Stimulated activated CD8-positive, alpha-beta memory T cell treated with anti-CD3 and anti-CD28 coated beads, Interleukin-2, amount 100 ng/mL, for 48 hours (primary cell): ENCODE results near the gene HPN.
"Not testable (repeated sequence)": the region's sequence is repeated elsewhere in the genome, so short reads cannot be mapped to it uniquely, and the experiment has no call there.

Source experiments
- DNase-seq, 2 donors: peaks; one replicate each; pipeline ENCODE4 v3.0.0-alpha.2; 2020; ENCODE audit warnings: low read depth in 2 of 2

The HPN gene

GRCh38 chr19:35041548-35042055 lies at the start of gene HPN:
Gene HPN (plus strand): TSS chr19:35041721. CDS start chr19:35042507, 786 bp downstream.
- DNase-seq: no peak

- DNase-seq: not testable (repeated sequence)
Observed at GRCh38 chr19:34992582-34992981, 48.9 kb upstream of the HPN start.

DNA sequence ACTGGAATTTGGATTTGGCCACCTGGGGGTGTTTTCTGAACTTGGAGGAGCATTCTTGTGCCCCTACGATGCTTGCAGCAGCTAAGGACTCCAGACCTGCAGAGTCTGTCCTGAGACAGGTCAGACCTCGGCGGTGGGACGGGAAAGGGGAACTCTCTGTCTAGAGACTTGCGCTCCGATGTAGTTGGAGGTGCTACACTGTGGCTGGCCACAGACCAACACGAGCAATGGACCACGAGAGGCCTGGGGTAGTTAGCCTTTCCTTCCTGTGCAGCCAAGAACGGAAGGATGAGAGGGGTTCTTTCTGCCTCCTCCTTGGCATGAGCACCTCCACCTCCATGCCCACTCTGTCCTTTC lies 47.3 kb upstream of the HPN start:
- no peak for DNase-seq

DNA sequence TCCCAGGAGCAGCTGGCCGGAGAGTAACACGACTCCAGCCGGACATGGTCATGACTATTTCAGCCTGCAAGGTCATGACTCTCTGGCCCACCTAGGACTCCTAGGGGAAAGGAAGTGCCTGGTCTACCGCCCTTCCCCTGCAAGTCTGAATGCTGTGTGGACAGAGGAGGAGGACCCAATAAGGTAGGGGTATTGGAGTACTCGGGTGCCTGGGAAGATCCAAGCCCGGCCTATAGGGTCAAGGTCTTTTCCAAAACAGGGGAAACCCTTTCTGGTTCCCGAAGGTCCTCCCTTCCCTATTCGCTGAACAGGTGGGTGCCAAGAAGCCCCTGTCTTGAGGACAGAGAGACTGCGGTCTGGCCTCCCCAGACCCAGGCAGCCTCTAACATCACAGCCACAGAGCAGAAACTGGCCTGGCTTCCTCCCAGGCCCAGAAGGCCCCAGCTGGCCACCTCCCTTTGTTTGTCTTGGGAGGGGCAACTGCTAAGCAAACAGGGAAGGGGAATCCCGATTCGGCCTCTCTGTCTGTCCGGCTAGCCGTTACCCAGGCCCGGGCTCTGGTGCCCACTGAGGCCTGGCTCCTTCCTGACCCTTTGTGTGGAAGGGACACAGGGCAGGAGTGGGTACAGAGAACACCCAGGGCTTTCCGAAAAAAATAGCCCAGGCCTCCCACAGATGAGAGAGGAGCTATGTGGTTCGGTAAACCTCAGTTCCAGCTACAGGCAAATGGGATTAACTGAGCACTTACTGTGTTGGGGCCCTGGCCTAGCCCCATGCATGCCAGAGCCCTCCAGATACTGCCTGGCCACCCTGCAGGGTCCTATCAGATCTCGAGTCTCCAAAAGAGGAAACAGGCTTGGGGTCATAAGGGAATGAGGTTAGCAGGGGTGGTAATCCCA lies 46.6 kb upstream of the HPN start:
- no peak for DNase-seq

DNA sequence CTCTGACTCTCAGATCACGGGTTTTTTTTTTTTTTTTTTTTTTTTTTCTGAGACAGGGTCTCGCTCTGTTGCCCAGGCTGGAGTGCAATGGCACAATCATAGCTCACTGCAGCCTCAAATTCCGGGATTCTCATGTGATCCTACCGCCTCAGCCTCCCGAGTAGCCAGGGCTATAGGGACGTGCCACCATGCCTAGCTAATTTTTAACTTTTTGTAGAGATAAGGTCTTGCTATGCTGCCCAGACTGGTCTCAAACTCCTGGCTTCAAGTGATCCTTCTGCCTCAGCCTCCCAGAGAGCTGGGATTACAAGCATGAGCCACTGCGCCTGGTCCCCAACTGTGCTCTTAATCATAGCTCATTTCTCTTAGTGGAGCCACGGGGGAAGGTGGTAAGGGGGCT lies 46.0 kb upstream of the HPN start:
- no peak for DNase-seq

DNA sequence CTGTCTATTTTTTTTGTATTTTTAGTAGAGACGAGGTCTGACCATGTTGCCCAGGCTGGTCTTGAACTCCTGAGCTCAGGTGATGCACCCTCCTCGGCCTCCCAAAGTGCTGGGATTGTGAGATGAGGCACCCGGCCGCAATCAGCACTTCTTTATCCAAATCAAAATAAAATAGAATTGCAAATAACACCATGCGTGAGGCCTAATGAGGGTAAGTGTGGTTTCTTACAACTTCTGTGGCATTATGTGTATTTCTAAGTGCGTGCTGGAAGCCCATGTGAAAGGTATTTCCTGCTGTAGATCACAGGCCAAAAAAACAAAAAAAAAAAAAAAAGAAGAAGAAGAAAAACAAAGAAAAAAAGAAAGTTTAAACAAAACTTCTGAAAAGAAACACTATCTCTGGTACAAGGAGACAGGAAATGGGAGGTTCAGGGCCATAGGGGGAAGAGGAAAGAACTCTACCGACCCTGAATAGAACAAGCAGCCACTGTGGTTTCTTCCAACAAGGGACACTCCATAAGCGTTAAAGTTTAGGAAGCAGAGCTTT lies 44.4 kb upstream of the HPN start:
- DNase-seq: no peak

GRCh38 chr19:34998224-34998623 lies 43.3 kb upstream of the HPN start:
- not testable (repeated sequence) for DNase-seq

- DNase-seq: no peak
Observed at GRCh38 chr19:34998777-34999497, 42.6 kb upstream of the HPN start.

GRCh38 chr19:34999498-35000337 lies 41.8 kb upstream of the HPN start, which contains the start of gene GRAMD1A:
Gene GRAMD1A (plus strand): TSS chr19:35000323. CDS start chr19:35000479, 156 bp downstream.
- peak; percentile 73 to 78 for DNase-seq

DNA sequence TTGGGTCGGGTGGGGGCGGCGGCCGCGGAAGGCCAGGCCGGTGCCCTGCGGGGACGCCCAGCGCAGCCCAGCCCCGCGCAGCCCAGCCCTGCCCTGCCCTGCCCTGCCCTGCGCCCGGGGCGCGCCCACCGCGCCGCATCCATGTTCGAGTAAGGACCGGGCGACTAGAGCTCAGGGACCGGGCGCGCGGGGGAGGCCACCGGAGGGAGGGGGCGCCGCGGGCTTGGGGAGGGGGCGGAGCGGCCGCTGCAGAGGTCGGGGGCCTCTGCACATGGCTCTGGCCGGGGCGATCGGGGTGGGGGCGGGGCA lies 41.2 kb upstream of the HPN start:
- DNase-seq: no peak

DNA sequence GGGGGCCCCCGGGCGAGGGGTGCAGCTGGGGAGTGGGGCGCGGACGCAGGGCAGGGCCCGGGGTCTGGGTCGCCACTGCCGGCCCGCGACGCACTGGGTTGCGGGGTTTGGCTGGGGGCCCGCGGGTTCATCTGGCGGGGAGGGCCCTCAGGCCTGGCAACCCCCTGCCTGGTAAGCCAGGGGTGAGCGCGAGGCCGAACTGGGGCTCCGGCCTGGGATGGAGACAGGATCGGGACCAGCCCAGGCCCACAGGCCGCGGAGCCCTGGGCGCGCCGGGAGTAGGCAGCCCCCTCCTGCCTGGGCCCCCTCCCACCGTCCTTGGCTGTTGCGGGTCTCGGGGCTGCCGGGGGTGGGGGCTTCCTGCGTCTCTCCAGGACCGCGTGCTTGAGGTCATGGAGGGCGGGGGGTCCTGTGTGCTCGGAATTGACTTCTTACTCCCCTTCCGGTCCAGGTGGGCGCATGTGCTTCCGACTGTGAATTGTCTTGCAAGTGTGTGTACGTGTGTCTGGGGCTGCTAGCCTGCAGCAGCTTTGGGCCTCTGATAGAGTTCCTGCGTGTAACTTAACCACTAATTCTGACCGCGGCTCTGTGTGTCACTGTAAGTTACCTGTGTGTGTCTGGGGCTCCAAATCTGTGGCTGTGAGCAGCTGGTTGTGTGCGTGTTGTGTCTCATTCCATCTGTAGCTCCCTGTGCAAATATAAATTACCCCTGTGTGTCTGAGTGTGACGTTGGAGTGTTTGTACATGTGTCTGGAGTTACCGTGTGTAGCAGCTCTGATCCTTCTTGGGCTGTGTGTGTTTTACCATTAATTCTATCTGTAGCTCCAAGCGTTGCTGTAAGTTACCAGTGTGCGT lies 40.6 kb upstream of the HPN start:
- DNase-seq: peak in 1 of 2 donors; percentile 46

- no peak for DNase-seq
Observed at GRCh38 chr19:35002037-35002535, 39.4 kb upstream of the HPN start.

DNA sequence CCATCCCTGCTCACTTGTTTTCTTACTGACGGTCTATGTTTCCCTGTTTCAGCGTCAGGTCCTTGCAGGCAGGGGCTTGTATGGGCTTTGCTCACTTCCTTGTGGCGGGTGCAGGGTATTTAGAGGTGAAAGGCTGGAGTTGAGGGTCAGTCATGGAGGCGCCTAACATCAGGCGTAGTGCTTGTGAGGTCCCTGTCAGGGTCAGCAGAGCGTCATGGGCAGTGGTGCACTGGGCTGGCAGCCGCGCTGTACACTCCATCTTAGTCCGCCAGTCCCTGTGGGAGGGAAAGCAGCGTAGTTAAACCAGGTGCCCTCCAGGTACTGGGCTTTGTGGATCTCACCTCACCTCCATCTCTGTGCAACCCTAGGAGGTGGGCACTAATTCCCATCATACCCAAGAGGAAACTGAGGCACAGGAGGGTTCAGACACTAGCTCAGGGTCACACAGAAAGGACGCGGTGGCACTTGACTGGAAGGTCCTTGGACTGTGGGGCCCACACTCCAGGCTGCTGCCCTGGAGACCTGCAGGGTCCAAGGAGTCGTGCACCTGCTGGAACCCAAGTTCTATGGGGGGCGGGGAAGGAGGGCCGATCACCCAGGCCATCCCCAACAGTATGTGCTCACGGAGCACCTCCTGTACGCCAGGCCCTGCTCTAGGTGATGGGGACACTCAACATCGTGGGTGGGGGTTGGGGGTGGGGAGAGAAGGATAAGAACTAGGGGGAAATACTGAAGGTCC lies 36.8 kb upstream of the HPN start:
- DNase-seq: no peak

DNA sequence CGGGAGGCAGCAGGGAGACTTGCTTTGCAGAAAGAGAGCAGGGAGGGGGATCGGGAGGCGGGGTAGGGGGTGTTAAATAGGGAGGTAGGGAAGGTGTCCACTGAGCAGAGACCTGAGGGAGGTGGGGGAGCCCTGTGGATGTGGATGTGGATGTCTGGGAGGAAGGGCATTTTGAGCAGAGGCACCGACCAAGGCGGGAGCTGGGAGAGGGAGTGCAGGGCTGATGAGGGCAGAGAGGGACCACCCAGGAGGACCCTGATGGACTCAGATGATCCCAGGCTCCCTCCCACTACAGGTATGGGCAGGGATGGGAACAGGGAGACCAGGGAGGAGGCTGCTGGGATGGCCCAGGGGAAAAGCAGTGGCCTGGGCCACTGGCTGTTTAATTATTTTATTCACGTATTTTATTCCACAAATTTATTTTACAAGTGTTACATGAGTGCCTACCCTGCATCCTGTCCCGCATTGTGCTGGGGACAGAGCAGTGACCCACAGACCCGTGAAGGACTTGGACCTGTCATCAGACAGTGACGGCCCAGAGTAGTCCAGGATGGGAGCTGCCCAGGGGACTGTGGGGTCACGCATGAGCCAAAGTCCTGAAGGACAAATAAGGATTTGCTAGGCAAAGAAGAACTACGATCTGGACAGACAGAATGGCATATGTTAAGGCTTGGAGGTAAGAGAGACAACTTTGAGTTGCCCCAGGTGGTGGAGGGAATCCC lies 36.1 kb upstream of the HPN start:
- DNase-seq: no peak

GRCh38 chr19:35006007-35006341 lies 35.5 kb upstream of the HPN start:
- DNase-seq: not testable (repeated sequence)

- DNase-seq: no peak
Observed at GRCh38 chr19:35006342-35006998, 35.1 kb upstream of the HPN start.

DNA sequence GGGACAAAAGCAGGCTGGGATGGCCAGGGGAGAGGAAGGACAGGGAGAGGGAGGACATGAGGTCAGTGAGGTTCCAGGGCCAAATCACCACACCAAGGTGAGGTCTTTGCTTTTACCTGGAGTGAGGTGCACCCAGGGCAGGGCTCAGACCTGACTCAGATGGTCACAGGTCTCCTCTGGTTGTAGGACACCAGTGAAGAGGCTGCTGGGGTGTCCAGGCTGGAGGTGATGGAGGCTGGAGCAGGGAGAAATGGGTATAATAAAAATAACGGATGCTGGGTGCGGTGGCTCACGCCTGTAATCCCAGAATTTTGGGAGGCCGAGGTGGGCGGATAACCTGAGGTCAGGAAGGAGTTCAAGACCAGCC lies 34.5 kb upstream of the HPN start:
- no peak for DNase-seq

GRCh38 chr19:35007427-35007826 lies 34.1 kb upstream of the HPN start:
- DNase-seq: not testable (repeated sequence)

- DNase-seq: no peak
Observed at GRCh38 chr19:35008891-35009341, 32.6 kb upstream of the HPN start.
